Gastrocnemius medialis (tissue), 4 donors: ENCODE data around the gene RMDN3. TPM values are rescaled to one million over a fixed set of nuclear protein-coding genes. Genes with fewer than 3 reads are reported as not detected.
A peak's percentile ranks its signal among the peaks of the same experiment; 100 is the strongest.

Source experiments
- ATAC-seq, 2 donors: fragments of 150-250 bp; one replicate each; pipeline ENCODE4 v1.9.1; 2016
- DNase-seq, 2 donors: peaks; one replicate each; pipeline ENCODE4 v3.0.0-alpha.2; 2019
- H3K27ac ChIP-seq, 4 donors: fragments of 200-600 bp; sonication (generic); 1 replicate in 1 of 4; 2 replicates in 3 of 4; pipeline ENCODE4 v1.5.1; 2016 to 2018; ENCODE audit warnings: mild to moderate bottlenecking in 2 of 4, moderate library complexity in 1 of 4
- H3K27me3 ChIP-seq, 3 donors: fragments of 200-600 bp; sonication (generic) in 2 of 3; 1 replicate in 1 of 3; 2 replicates in 2 of 3; pipeline versions ENCODE4 v1.5.1 to v1.6.0; 2016 to 2019; ENCODE audit warnings: mild to moderate bottlenecking in 1 of 3, moderate library complexity in 1 of 3
- H3K36me3 ChIP-seq, 2 donors: fragments of 200-600 bp; sonication (generic) in 1 of 2; one replicate each; pipeline ENCODE4 v1.5.1; 2017 to 2018
- H3K4me1 ChIP-seq, 2 donors: fragments of 200-600 bp; sonication (generic) in 1 of 2; one replicate each; pipeline ENCODE4 v1.5.1; 2016 to 2017; ENCODE audit warnings: mild to moderate bottlenecking in 2 of 2
- H3K4me3 ChIP-seq, 4 donors: fragments of 200-600 bp; sonication (generic) in 3 of 4; 1 replicate in 1 of 4; 2 replicates in 3 of 4; pipeline ENCODE4 v1.5.1; 2016 to 2019; ENCODE audit warnings: mild to moderate bottlenecking in 2 of 4
- H3K9me3 ChIP-seq, 3 donors: fragments of 200-600 bp; sonication (generic) in 2 of 3; 1 replicate in 1 of 3; 2 replicates in 2 of 3; pipeline ENCODE4 v1.5.1; 2016 to 2019
- CTCF ChIP-seq, 5 experiments: fragments of 450-650 bp in 3 of 5; fragments of 200-600 bp in 2 of 5; sonication (generic) in 2 of 5; IDR thresholded peaks in 4 of 5; conservative IDR thresholded peaks in 1 of 5; 1 replicate in 4 of 5; 2 replicates in 1 of 5; pipeline ENCODE4 v1.5.1; 2016 to 2019; ENCODE audit warnings: antibody characterized with exemption in 5 of 5, mild to moderate bottlenecking in 3 of 5, moderate library complexity in 3 of 5
- POLR2A ChIP-seq, 2 donors: fragments of 450-650 bp; IDR thresholded peaks; one replicate each; pipeline ENCODE4 v1.6.1; 2017; ENCODE audit warnings: antibody characterized with exemption in 2 of 2, mild to moderate bottlenecking in 2 of 2, moderate library complexity in 2 of 2
- in situ Hi-C, 4 donors: fragments of 200-750 bp; cut with MboI; loops; one replicate each; pipeline versions ENCODE4 v1.15.0 to v1.8.0; 2017; ENCODE audit warnings: low sequenced_read_pairs in 4 of 4
- intact Hi-C: fragments of 100-400 bp; cut with DNase I; formaldehyde crosslinking; loops from one replicate; pipeline ENCODE4 v1.15.1; 2023; ENCODE audit warnings: low total_unique reads
- total RNA-seq, 4 donors: library from RNA; depleted of rRNA; stranded (reverse); fragments of >200 nt; gene quantifications; one replicate each; pipeline versions ENCODE4 v1.1.0 to v1.2.3, GENCODE V29; 2016

RMDN3 gene
- total RNA-seq, 4 donors from 2014 or later, result 12.7 to 55.3 (median 19.6) TPM

- Histone ChIP-seq H3K4me3 (peak overlapping the region; percentile 90 to 100 (median 96)), H3K9me3 (no peaks in the 10 kb centered on the region), H3K27me3 (no peaks in the 10 kb centered on the region), H3K36me3 (peaks cover 0 to 22% of the 10 kb centered on the region in 2 donors), H3K4me1 (peaks cover 13 to 15% of the 10 kb centered on the region in 2 donors), H3K27ac (peak overlapping the region; percentile 92 to 97 (median 95))
- ATAC-seq (peak; percentile 31 to 32), DNase-seq (no peak)
- TF ChIP-seq POLR2A (IDR thresholded peaks at IDR 0.05) (no peak), CTCF (IDR thresholded peaks at IDR 0.05 in 4 of 5, conservative IDR thresholded peaks at IDR 0.05 in 1 of 5) (no peak)
- in situ Hi-C loops, result loop anchor here in 2 of 4 donors (10.0 kb wide), 1 partner anchor 50 kb away; the partner anchor contains the start of genes DNAJC17 (in 2 of the 2) and ZFYVE19 (in 2 of the 2)
- intact Hi-C loops, result loop anchor here (2.0 to 10.0 kb wide), 3 partner anchors 60 to 260 kb away; partner anchors contain the start of genes RAD51 and VPS18
Observed at GRCh38 chr15:40754574-40754882, 526 bp downstream of the RMDN3 start.

GRCh38 chr15:40751745-40752144 lies 3.3 kb downstream of the RMDN3 start:
- no peak for TF ChIP-seq CTCF (IDR thresholded peaks at IDR 0.05 in 4 of 5, conservative IDR thresholded peaks at IDR 0.05 in 1 of 5)
- no peak for TF ChIP-seq POLR2A (IDR thresholded peaks at IDR 0.05)
- Histone ChIP-seq H3K27me3 (no peaks in the 10 kb centered on the region), H3K9me3 (no peaks in the 10 kb centered on the region), H3K4me1 (peaks cover 15 to 16% of the 10 kb centered on the region in 2 donors), H3K4me3 (no peak overlapping the region), H3K36me3 (peaks cover 0 to 24% of the 10 kb centered on the region in 2 donors), H3K27ac (no peak overlapping the region)
- in situ Hi-C loops (loop anchor here in 2 of 4 donors (10.0 kb wide), 1 partner anchor 53 kb away; the partner anchor contains the start of genes DNAJC17 (in 2 of the 2) and ZFYVE19 (in 2 of the 2)), intact Hi-C loops (loop anchor here (10.0 kb wide), 1 partner anchor 263 kb away; no protein-coding TSS in a partner anchor)
- ATAC-seq (no peak), DNase-seq (no peak)

DNA sequence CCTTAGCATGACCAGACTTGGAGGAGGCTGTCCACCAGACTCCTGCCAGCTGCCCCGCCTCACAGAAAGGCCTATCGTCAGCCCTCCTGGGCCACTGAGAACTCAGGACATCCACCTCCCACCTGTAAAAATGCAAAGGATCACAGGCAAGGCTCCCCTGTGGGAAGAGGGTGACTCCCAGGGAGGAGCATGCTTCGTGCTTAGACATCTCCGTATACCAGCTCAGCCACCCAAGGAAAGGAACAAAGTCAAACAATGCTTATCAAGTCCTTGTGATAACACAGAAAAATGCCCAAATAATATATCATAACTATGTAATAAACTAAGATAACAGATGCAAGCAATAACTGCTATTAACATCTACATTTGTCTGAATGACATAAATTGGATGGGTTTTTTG lies 4.2 kb downstream of the RMDN3 start:
- Histone ChIP-seq H3K4me1 (peaks cover 15% of the 10 kb centered on the region in 2 donors), H3K9me3 (no peaks in the 10 kb centered on the region), H3K27me3 (no peaks in the 10 kb centered on the region), H3K4me3 (no peak overlapping the region), H3K36me3 (peaks cover 0 to 24% of the 10 kb centered on the region in 2 donors), H3K27ac (no peak overlapping the region)
- intact Hi-C loops, result loop anchor here (10.0 kb wide), 1 partner anchor 264 kb away; no protein-coding TSS in a partner anchor
- TF ChIP-seq POLR2A (IDR thresholded peaks at IDR 0.05) (no peak), CTCF (IDR thresholded peaks at IDR 0.05 in 4 of 5, conservative IDR thresholded peaks at IDR 0.05 in 1 of 5) (no peak)
- no peak for DNase-seq
- no peak for ATAC-seq
- in situ Hi-C loops, result loop anchor here in 2 of 4 donors (10.0 kb wide), 1 partner anchor 54 kb away; the partner anchor contains the start of genes DNAJC17 (in 2 of the 2) and ZFYVE19 (in 2 of the 2)

DNA sequence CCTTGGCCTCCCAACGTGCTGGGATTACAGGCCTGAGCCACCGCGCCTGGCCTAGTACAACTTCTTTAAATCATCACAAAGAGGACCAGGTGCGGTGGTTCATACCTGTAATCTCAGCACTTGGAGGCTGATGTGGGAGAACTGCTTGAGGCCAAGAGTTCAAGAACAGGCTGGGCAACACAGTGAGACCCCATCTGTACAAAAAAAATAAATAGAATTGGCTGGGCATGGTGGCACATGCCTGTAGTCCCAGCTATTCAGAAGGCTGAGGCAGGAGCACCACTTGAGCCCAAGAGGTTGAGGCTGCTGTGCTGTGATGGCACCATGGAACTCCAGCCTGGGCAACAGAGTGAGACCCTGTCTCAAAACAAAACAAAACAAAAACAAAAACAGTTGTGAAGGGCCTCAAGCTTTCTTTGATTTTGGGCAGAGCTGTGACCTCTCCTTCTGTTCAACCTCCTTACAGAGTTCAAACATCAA lies 5.9 kb downstream of the RMDN3 start:
- Histone ChIP-seq H3K4me3 (no peak overlapping the region), H3K36me3 (peaks cover 0 to 33% of the 10 kb centered on the region in 2 donors), H3K27me3 (no peaks in the 10 kb centered on the region), H3K4me1 (peaks cover 7 to 8% of the 10 kb centered on the region in 2 donors), H3K9me3 (no peaks in the 10 kb centered on the region), H3K27ac (peak overlapping the region in 2 of 4 donors; percentile 55 to 66)
- TF ChIP-seq POLR2A (IDR thresholded peaks at IDR 0.05) (no peak), CTCF (IDR thresholded peaks at IDR 0.05 in 4 of 5, conservative IDR thresholded peaks at IDR 0.05 in 1 of 5) (no peak)
- ATAC-seq (no peak), DNase-seq (no peak)
- intact Hi-C loops (no loop called here), in situ Hi-C loops (no loop called here)
